Endodermal cell (in vitro differentiated cells): ENCODE measurements around the gene PPM1G. TPM values are rescaled to one million over a fixed set of nuclear protein-coding genes. Genes with fewer than 3 reads are reported as not detected.

Source experiments
- DNase-seq: peaks from one replicate; pipeline ENCODE4 v3.0.0-alpha.2; 2017
- H3K27ac ChIP-seq: 2 replicates; pipeline ENCODE4 v1.5.1; 2013; ENCODE audit warnings: mild to moderate bottlenecking, low read depth, low read length, moderate library complexity
- H3K27me3 ChIP-seq: 2 replicates; pipeline ENCODE4 v1.6.1; 2013; ENCODE audit warnings: mild to moderate bottlenecking, low read length, moderate library complexity; ENCODE audit not compliant: insufficient read depth, control insufficient read depth, poor library complexity, severe bottlenecking
- H3K36me3 ChIP-seq: 2 replicates; pipeline ENCODE4 v1.7.0; 2013; ENCODE audit warnings: mild to moderate bottlenecking, low read length, moderate library complexity; ENCODE audit not compliant: control insufficient read depth, insufficient read depth
- H3K4me1 ChIP-seq: one replicate; pipeline ENCODE4 v1.7.0; 2013; ENCODE audit warnings: low read length; ENCODE audit not compliant: control insufficient read depth, insufficient read depth
- H3K4me3 ChIP-seq: 2 replicates; pipeline ENCODE4 v1.5.1; 2013; ENCODE audit warnings: mild to moderate bottlenecking, low read length, moderate library complexity
- H3K9ac ChIP-seq: 2 replicates; pipeline ENCODE4 v1.6.1; 2013; ENCODE audit warnings: mild to moderate bottlenecking, low read length, moderate library complexity; ENCODE audit not compliant: poor library complexity, severe bottlenecking; ENCODE audit errors: extremely low read depth
- H3K9me3 ChIP-seq: 2 replicates; pipeline ENCODE4 v1.6.1; 2013; ENCODE audit warnings: mild to moderate bottlenecking, low read length, moderate library complexity; ENCODE audit not compliant: control insufficient read depth
- H3K27ac Mint-ChIP-seq: 2 replicates; pipeline ENCODE4 v1.8.0; 2020; ENCODE audit warnings: mixed read lengths
- H3K27me3 Mint-ChIP-seq: 2 replicates; pipeline ENCODE4 v1.8.0; 2021; ENCODE audit warnings: mild to moderate bottlenecking, mixed read lengths; ENCODE audit not compliant: insufficient read depth
- H3K36me3 Mint-ChIP-seq: 2 replicates; pipeline ENCODE4 v1.8.0; 2020; ENCODE audit warnings: low read depth, mixed read lengths
- H3K4me1 Mint-ChIP-seq: 2 replicates; pipeline ENCODE4 v1.8.0; 2020; ENCODE audit warnings: mixed read lengths
- H3K4me3 Mint-ChIP-seq: 2 replicates; pipeline ENCODE4 v1.8.0; 2020; ENCODE audit warnings: mild to moderate bottlenecking, moderate library complexity, mixed read lengths
- H3K9me3 Mint-ChIP-seq: 2 replicates; pipeline ENCODE4 v1.8.0; 2020; ENCODE audit warnings: mild to moderate bottlenecking, mixed read lengths
- WGBS, 2 experiments: methylation state at CpG; one replicate each; pipeline versions ENCODE4 v1.1.5 to v1.1.7; 2013; ENCODE audit warnings: missing lambda C conversion rate in 2 of 2, mixed read lengths in 1 of 2; ENCODE audit not compliant: insufficient coverage in 1 of 2, insufficient read length in 1 of 2; 5-methylcytosine and 5-hydroxymethylcytosine counted together
- total RNA-seq, 2 donors: library from RNA; stranded (reverse); fragmentation: NEBNext Ultra II Directional in 1 of 2; extraction: Animal tissue kit (Norgen Biotek cat#: 25700) in 1 of 2; gene quantifications; 2 replicates in 1 of 2; 3 replicates in 1 of 2; pipeline ENCODE4 v1.2.1, GENCODE V29; 2021
- TF ChIP-seq, protein P1 (sequence below): fragments of 200-600 bp; sonication (generic); conservative IDR thresholded peaks from 2 replicates; pipeline ENCODE4 v1.5.0; 2021; ENCODE audit warnings: antibody characterized with exemption, mild to moderate bottlenecking

Gene PPM1G
- total RNA-seq, 2 donors from 2014 or later = 124 to 125 TPM

DNA sequence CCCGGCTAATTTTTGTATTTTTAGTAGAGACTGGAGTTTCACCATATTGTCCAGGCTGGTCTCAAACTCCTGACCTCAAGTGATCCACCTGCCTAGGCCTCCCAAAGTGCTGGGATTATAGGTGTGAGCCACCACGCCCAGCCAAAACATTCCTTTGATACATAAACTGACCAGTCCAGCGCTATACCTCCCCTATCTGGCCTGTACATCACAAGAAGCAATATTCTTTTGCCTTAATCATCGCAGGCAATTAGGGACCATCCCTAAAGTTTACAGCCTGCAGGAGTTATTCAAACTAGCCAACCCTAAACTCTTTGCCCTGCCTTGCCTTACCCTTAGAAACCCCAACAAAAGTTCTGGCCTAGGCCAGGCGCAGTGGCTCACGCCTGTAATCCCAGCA, 6.8 kb upstream of the PPM1G start:
- Histone ChIP-seq H3K27ac (no peak overlapping the region), H3K4me1 (no peaks in the 10 kb centered on the region), H3K27me3 (peaks cover 9% of the 10 kb centered on the region), H3K9me3 (no peaks in the 10 kb centered on the region), H3K9ac (no peak overlapping the region), H3K36me3 (no peaks in the 10 kb centered on the region), H3K4me3 (no peak overlapping the region)
- Mint-ChIP-seq H3K27ac (no peak overlapping the region), H3K9me3 (peaks cover 2% of the 10 kb centered on the region), H3K4me3 (no peak overlapping the region), H3K4me1 (no peaks in the 10 kb centered on the region), H3K36me3 (no peaks in the 10 kb centered on the region), H3K27me3 (peaks cover 1% of the 10 kb centered on the region)
- WGBS, 2 experiments = 90 to 93% methylated on average over 6 of the region's 6 CpGs
- TF ChIP-seq, protein P1, sequence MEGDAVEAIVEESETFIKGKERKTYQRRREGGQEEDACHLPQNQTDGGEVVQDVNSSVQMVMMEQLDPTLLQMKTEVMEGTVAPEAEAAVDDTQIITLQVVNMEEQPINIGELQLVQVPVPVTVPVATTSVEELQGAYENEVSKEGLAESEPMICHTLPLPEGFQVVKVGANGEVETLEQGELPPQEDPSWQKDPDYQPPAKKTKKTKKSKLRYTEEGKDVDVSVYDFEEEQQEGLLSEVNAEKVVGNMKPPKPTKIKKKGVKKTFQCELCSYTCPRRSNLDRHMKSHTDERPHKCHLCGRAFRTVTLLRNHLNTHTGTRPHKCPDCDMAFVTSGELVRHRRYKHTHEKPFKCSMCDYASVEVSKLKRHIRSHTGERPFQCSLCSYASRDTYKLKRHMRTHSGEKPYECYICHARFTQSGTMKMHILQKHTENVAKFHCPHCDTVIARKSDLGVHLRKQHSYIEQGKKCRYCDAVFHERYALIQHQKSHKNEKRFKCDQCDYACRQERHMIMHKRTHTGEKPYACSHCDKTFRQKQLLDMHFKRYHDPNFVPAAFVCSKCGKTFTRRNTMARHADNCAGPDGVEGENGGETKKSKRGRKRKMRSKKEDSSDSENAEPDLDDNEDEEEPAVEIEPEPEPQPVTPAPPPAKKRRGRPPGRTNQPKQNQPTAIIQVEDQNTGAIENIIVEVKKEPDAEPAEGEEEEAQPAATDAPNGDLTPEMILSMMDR = no peak
- DNase-seq = no peak

DNA sequence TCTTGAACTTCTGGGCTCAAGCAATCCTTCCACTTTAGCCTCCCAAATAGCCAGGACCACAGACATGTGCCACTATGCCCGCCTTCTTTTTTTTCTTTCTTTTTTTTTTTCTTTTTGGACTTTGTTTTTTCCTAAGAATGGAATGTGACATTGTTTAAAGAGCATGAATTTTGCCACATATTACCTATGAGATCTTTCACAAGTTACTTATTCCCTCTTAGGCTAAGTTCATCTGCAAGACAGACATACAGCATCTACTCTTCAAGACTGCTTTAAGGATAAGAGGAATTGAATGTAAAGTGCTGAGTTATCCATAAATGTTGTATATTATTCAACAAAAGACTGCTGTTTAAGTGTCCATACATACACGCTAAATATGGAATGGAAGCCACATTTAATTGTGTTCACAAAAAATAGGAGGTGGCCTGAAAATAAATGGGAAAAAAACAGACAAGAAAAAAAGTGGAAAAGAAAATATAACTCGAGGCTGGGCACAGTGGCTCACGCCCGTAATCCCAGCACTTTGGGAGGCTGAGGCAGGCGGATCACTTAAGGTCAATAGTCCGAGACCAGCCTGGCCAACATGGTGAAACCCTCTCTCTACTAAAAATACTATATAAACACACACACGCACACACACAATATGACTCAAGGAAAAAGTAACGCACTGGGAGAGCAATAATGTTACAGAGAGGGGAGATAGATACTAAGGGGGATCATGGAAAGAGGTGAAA, 3.2 kb upstream of the PPM1G start:
- no peak overlapping the region for H3K4me3 Mint-ChIP-seq
- H3K27ac ChIP-seq = no peak overlapping the region
- no peak overlapping the region for H3K9ac ChIP-seq
- H3K27ac Mint-ChIP-seq = no peak overlapping the region
- TF ChIP-seq, protein P1 = no peak
- H3K36me3 Mint-ChIP-seq = peaks cover 2% of the 10 kb centered on the region
- WGBS, 2 experiments = 81 to 92% methylated on average over 6 to 7 of the region's 9 CpGs
- peaks cover 3% of the 10 kb centered on the region for H3K4me1 Mint-ChIP-seq
- peaks cover 9% of the 10 kb centered on the region for H3K27me3 ChIP-seq
- H3K4me3 ChIP-seq = no peak overlapping the region
- H3K4me1 ChIP-seq = no peaks in the 10 kb centered on the region
- DNase-seq = no peak
- H3K9me3 Mint-ChIP-seq = peaks cover 7% of the 10 kb centered on the region
- H3K9me3 ChIP-seq = no peaks in the 10 kb centered on the region
- H3K36me3 ChIP-seq = no peaks in the 10 kb centered on the region
- peaks cover 1% of the 10 kb centered on the region for H3K27me3 Mint-ChIP-seq

DNA sequence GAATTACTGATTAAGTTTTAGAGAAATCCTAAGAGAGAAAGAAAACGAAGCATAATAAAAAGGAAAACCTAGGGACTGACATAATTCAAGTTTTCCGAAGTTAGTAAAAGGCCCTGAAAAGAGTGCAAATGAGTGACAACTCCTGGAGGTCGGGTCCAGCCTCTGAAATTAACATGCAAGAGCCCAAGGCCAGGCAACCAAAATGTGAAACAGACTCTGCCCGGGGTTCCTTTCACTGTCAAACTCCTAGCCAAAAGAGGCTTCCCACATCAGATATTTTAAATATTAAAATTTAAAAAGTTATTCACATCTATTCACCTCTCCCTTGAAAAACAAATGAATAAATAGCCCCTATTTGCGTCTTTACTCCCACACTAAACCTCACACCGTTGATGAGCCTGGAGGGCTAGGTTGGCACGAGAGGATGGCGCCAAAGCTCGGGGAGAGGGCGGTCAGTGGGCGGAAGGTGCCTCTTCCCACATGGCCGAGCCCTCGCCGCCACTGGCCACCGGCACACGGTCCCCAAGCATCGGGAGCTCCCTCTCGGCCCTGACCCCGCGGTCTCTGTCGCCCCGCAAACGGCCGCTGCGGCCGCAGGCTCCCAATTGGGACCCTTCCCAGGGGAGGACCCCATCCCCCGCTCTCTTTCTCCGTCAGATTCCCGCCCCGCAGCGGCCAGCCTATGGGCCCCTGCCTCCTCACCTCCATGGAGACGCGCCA, 630 bp downstream of the PPM1G start:
- DNase-seq = no peak
- no peaks in the 10 kb centered on the region for H3K4me1 ChIP-seq
- peak overlapping the region; percentile 94 for H3K4me3 ChIP-seq
- H3K9me3 ChIP-seq = no peaks in the 10 kb centered on the region
- Mint-ChIP-seq H3K27me3 (peaks cover 1% of the 10 kb centered on the region), H3K4me1 (peaks cover 12% of the 10 kb centered on the region), H3K4me3 (peak overlapping the region; percentile 78), H3K9me3 (peaks cover 7% of the 10 kb centered on the region), H3K36me3 (peaks cover 23% of the 10 kb centered on the region), H3K27ac (peak overlapping the region; percentile 83)
- H3K9ac ChIP-seq = peak overlapping the region; percentile 80
- peaks cover 14% of the 10 kb centered on the region for H3K36me3 ChIP-seq
- WGBS, 2 experiments = 0% methylated on average over 15 to 33 of the region's 33 CpGs
- peaks cover 9% of the 10 kb centered on the region for H3K27me3 ChIP-seq
- TF ChIP-seq, protein P1 = no peak
- H3K27ac ChIP-seq = peak overlapping the region; percentile 84
